Neuronal stem cell (in vitro differentiated cells): ENCODE data around the gene TSC22D4.

Source experiments
- DNase-seq: peaks from one replicate; pipeline ENCODE4 v3.0.0-alpha.2; 2013; ENCODE audit warnings: low spot score
- H2AFZ ChIP-seq: one replicate; pipeline ENCODE4 v1.6.1; 2013; ENCODE audit warnings: mild to moderate bottlenecking, low read length, inconsistent platforms
- H2AK5ac ChIP-seq: 2 replicates; pipeline ENCODE4 v1.6.1; 2013; ENCODE audit warnings: low read depth, mild to moderate bottlenecking, inconsistent platforms, low read length, moderate library complexity, mixed read lengths
- H2BK120ac ChIP-seq: 2 replicates; pipeline ENCODE4 v1.6.1; 2013; ENCODE audit warnings: low read depth, mild to moderate bottlenecking, inconsistent platforms, low read length, moderate library complexity, mixed read lengths
- H2BK12ac ChIP-seq: one replicate; pipeline ENCODE4 v1.6.1; 2013; ENCODE audit warnings: low read length, inconsistent platforms
- H2BK15ac ChIP-seq: 2 replicates; pipeline ENCODE4 v1.6.1; 2013; ENCODE audit warnings: mild to moderate bottlenecking, low read length, inconsistent platforms, mixed read lengths
- H2BK5ac ChIP-seq: one replicate; pipeline ENCODE4 v1.6.1; 2013; ENCODE audit warnings: inconsistent platforms, mild to moderate bottlenecking, low read length, moderate library complexity
- H3K14ac ChIP-seq: one replicate; pipeline ENCODE4 v1.6.1; 2013; ENCODE audit warnings: low read length, inconsistent platforms
- H3K18ac ChIP-seq: 2 replicates; pipeline ENCODE4 v1.6.1; 2013; ENCODE audit warnings: low read length, inconsistent platforms
- H3K23ac ChIP-seq: 2 replicates; pipeline ENCODE4 v1.6.1; 2013; ENCODE audit warnings: low read depth, mild to moderate bottlenecking, mixed read lengths, low read length, inconsistent platforms; ENCODE audit not compliant: poor library complexity
- H3K27ac ChIP-seq: replicated peaks from 3 replicates; pipeline ENCODE4 v1.5.1; 2013; ENCODE audit warnings: low read length, inconsistent platforms
- H3K27me3 ChIP-seq, 3 experiments: 2 replicates each; pipeline ENCODE4 v1.6.1; 2013; ENCODE audit warnings: low read length in 3 of 3, mild to moderate bottlenecking in 2 of 3, inconsistent platforms in 1 of 3, low read depth in 1 of 3, mixed read lengths in 1 of 3, moderate library complexity in 1 of 3; ENCODE audit not compliant: control insufficient read depth in 3 of 3, insufficient read depth in 3 of 3
- H3K36me3 ChIP-seq, 2 donors: replicated peaks in 1 of 2; 2 replicates each; pipeline ENCODE4 v1.6.1; 2013; ENCODE audit warnings: low read length in 2 of 2; ENCODE audit not compliant: control insufficient read depth in 2 of 2, insufficient read depth in 2 of 2
- H3K4ac ChIP-seq: 2 replicates; pipeline ENCODE4 v1.6.1; 2013; ENCODE audit warnings: inconsistent platforms, mild to moderate bottlenecking, low read length, moderate library complexity
- H3K4me1 ChIP-seq, 2 donors: 1 replicate in 1 of 2; 2 replicates in 1 of 2; pipeline ENCODE4 v1.6.1; 2013; ENCODE audit warnings: low read length in 2 of 2, low read depth in 1 of 2; ENCODE audit not compliant: control insufficient read depth in 2 of 2, insufficient read depth in 1 of 2
- H3K4me2 ChIP-seq: one replicate; pipeline ENCODE4 v1.6.1; 2013; ENCODE audit warnings: mild to moderate bottlenecking, low read length, inconsistent platforms; ENCODE audit not compliant: insufficient read depth, poor library complexity, severe bottlenecking
- H3K4me3 ChIP-seq, 2 donors: 2 replicates each; pipeline ENCODE4 v1.5.1; 2013; ENCODE audit warnings: low read length in 2 of 2, mild to moderate bottlenecking in 2 of 2, inconsistent platforms in 1 of 2, moderate library complexity in 1 of 2
- H3K79me1 ChIP-seq: one replicate; pipeline ENCODE4 v1.6.1; 2013; ENCODE audit warnings: low read depth, mild to moderate bottlenecking, inconsistent platforms, low read length, moderate library complexity
- H3K9ac ChIP-seq: one replicate; pipeline ENCODE4 v1.6.1; 2013; ENCODE audit warnings: mild to moderate bottlenecking, low read depth, low read length, inconsistent platforms; ENCODE audit not compliant: poor library complexity
- H3K9me3 ChIP-seq, 2 donors: replicated peaks in 1 of 2; 2 replicates each; pipeline versions ENCODE3 to v1.6.1; 2013; ENCODE audit warnings: low read length in 2 of 2, mild to moderate bottlenecking in 2 of 2, inconsistent platforms in 1 of 2, low read depth in 1 of 2, mixed read lengths in 1 of 2, moderate library complexity in 1 of 2; ENCODE audit not compliant: control insufficient read depth in 2 of 2, insufficient read depth in 1 of 2
- H4K8ac ChIP-seq: one replicate; pipeline ENCODE4 v1.6.1; 2013; ENCODE audit warnings: low read depth, mild to moderate bottlenecking, inconsistent platforms, low read length, moderate library complexity
- H4K91ac ChIP-seq: one replicate; pipeline ENCODE4 v1.6.1; 2013; ENCODE audit warnings: low read length, low read depth, mild to moderate bottlenecking, inconsistent platforms; ENCODE audit not compliant: poor library complexity
- WGBS, 2 donors: extraction: QIAGEN DNeasy Blood & Tissue Kit; methylation state at CpG; one replicate each; pipeline ENCODE4 v1.1.7; 2013; ENCODE audit warnings: missing lambda C conversion rate in 2 of 2, mixed read lengths in 1 of 2; ENCODE audit not compliant: insufficient read length in 2 of 2, insufficient replicate concordance in 1 of 2; ENCODE audit errors: extremely low coverage in 2 of 2; 5-methylcytosine and 5-hydroxymethylcytosine counted together

Gene TSC22D4

DNA sequence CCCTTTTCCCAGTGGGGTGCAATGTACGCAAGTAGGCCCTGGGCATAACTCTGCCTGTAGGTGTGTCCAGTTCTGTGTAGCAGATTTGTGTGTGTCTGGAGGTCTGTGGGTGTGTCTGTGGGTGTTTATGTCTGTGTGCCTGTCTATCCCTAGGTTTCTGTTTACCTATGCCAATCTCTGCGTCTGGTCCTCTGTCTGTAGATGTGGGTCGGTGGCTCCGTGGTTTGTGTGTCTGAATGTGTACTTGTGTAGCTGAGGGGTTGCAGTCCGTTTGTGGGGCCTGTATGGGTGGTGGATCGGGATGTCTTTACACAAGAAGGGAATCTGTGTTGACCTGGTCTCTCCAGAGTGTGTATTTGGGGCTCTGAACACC is 5.6 kb upstream of the TSC22D4 start:
- no peak overlapping the region for H2BK12ac ChIP-seq
- H4K8ac ChIP-seq, result no peak overlapping the region
- no peak for DNase-seq
- peak overlapping the region; percentile 67 for H2AK5ac ChIP-seq
- H3K4me2 ChIP-seq, result no peak overlapping the region
- H3K27me3 ChIP-seq, result no peaks in the 10 kb centered on the region
- WGBS, 2 donors, result no CpG with 5 or more reads among the region's 6 CpGs
- no peaks in the 10 kb centered on the region for H3K9me3 ChIP-seq
- H3K23ac ChIP-seq, result no peak overlapping the region
- H3K4ac ChIP-seq, result no peak overlapping the region
- H3K9ac ChIP-seq, result no peak overlapping the region
- peaks cover 10% of the 10 kb centered on the region for H3K79me1 ChIP-seq
- H2AFZ ChIP-seq, result no peak overlapping the region
- peak overlapping the region; percentile 71 for H2BK5ac ChIP-seq
- peaks cover 0 to 4% of the 10 kb centered on the region in 2 donors for H3K36me3 ChIP-seq
- no peak overlapping the region for H2BK120ac ChIP-seq
- peak overlapping the region; percentile 46 for H2BK15ac ChIP-seq
- no peak overlapping the region for H3K27ac ChIP-seq
- no peak overlapping the region for H3K18ac ChIP-seq
- peaks cover 31 to 33% of the 10 kb centered on the region in 2 donors for H3K4me1 ChIP-seq
- H3K4me3 ChIP-seq, result peak overlapping the region in 1 of 2 donors; percentile 72
- no peak overlapping the region for H3K14ac ChIP-seq
- H4K91ac ChIP-seq, result no peak overlapping the region

DNA sequence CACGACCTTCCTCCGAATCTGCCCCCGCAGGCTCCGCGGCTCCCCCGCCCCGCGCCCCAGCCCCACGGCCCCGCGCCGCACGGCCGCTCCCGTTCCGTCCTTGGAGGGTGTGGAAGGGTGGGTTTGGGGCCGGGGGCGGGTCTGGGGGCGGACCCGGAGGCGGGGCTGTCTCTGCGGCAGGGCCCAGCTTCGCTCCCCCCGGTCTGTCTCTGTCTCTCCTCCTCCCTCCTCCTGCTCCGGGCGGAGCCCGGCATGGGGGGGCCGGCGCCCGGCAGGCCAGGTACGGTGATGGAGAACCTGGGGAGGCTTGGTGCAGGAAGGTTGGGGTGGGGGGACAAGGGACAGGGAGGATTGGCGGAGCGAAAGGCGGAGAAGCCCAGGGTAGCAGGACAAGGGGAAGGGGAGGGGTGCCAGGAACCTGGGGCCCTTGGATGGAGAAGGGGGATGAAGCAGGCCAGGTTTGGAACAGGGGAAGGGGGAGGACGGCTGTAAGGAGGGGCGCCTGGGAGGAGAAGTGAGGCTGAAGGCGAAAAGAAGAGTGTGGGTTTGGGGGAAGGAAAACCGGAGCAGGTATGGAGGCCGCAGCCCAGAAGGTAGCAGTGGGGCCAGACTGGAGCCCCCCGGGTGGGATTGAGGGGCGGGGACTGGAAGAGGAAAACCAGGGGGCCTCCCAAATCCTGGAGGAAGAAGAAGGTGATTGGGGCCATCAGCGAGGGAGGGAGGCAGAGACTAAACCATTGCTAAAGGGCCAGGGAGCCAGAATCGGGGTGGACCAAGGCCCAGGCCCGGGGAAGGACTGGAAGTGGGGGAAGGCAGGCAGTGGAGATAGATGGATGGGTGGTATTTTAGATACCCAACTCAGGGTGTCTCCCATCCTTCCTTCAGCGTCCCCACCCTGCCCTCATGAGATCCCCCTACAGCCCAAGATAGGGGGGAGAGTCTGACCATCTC is 5.0 kb upstream of the TSC22D4 start, which contains the start of gene NYAP1:
Gene NYAP1, plus strand, starts transcription at position 206 of the 951 bp plus-strand sequence. CDS start 1,385 bp downstream, outside the sequence.
- Histone ChIP-seq H3K79me1 (peaks cover 10% of the 10 kb centered on the region), H2BK12ac (no peak within 1 kb of the TSS), H2AK5ac (peak within 1 kb of the TSS; percentile 82), H3K4me2 (peak within 1 kb of the TSS; percentile 75), H3K14ac (peak within 1 kb of the TSS; percentile 71), H3K36me3 (peaks cover 0 to 4% of the 10 kb centered on the region in 2 donors), H3K4me1 (peaks cover 27% of the 10 kb centered on the region in 2 donors), H3K18ac (peak within 1 kb of the TSS; percentile 91), H3K27ac (no peak within 1 kb of the TSS), H3K4ac (no peak within 1 kb of the TSS), H4K91ac (no peak within 1 kb of the TSS), H3K23ac (peak within 1 kb of the TSS; percentile 89), H4K8ac (peak within 1 kb of the TSS; percentile 48), H3K4me3 (peak within 1 kb of the TSS; percentile 72 to 92), H2BK15ac (peak within 1 kb of the TSS; percentile 98), H2AFZ (peak within 1 kb of the TSS; percentile 97), H2BK120ac (peak within 1 kb of the TSS; percentile 94), H2BK5ac (peak within 1 kb of the TSS; percentile 71), H3K9ac (peak within 1 kb of the TSS; percentile 93), H3K27me3 (no peaks in the 10 kb centered on the region), H3K9me3 (no peaks in the 10 kb centered on the region)
- no CpG with 5 or more reads among the region's 45 CpGs for WGBS, 2 donors
- DNase-seq, result peak; percentile 57

DNA sequence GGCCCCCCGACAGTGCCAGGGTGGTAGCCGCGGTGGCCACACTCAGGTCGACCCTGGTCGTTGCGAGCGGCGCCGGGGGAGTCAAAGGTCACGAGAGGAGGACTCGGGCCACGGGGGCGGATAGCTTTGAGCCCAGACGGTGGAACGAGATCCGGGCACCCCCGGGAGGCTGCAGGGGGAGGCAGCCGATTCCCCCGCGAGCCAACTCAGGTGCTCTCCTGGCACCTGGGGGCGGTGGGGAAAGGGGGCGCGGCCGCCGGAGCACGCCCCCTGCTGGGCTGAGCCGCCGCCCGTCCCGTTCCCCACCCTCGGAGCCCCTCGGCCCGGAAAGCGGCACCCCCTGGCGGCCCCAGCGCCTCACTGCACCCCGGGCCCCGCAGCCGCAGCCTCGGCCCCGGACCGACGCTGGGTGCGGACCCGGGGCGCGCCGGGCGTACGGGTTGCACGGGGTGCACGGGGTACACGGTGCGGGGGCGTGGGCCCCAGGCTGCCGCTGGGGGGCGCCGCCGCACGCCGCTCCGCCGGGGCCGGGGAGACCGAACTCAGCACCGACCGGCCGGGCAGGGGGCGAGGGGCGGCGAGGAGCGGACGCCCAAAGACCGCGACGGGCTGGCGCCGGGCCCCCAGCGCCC is 4.2 kb upstream of the TSC22D4 start:
- H3K27ac ChIP-seq, result no peak overlapping the region
- peak overlapping the region; percentile 82 for H2AK5ac ChIP-seq
- no peak overlapping the region for H4K91ac ChIP-seq
- peak overlapping the region; percentile 66 for H2BK5ac ChIP-seq
- H3K18ac ChIP-seq, result peak overlapping the region; percentile 90
- peaks cover 26% of the 10 kb centered on the region in 2 donors for H3K4me1 ChIP-seq
- peak overlapping the region; percentile 71 for H3K14ac ChIP-seq
- H3K27me3 ChIP-seq, result no peaks in the 10 kb centered on the region
- H3K79me1 ChIP-seq, result peaks cover 12% of the 10 kb centered on the region
- no peak overlapping the region for H3K4ac ChIP-seq
- no peaks in the 10 kb centered on the region for H3K36me3 ChIP-seq
- peak overlapping the region; percentile 89 for H3K23ac ChIP-seq
- WGBS, 2 donors, result no CpG with 5 or more reads among the region's 79 CpGs
- peak overlapping the region; percentile 72 to 80 for H3K4me3 ChIP-seq
- H3K9me3 ChIP-seq, result no peaks in the 10 kb centered on the region
- H2BK120ac ChIP-seq, result no peak overlapping the region
- H3K9ac ChIP-seq, result peak overlapping the region; percentile 70
- H4K8ac ChIP-seq, result no peak overlapping the region
- peak overlapping the region; percentile 98 for H2BK15ac ChIP-seq
- H2BK12ac ChIP-seq, result no peak overlapping the region
- peak overlapping the region; percentile 69 for H3K4me2 ChIP-seq
- peak overlapping the region; percentile 97 for H2AFZ ChIP-seq
- DNase-seq, result peak; percentile 69

DNA sequence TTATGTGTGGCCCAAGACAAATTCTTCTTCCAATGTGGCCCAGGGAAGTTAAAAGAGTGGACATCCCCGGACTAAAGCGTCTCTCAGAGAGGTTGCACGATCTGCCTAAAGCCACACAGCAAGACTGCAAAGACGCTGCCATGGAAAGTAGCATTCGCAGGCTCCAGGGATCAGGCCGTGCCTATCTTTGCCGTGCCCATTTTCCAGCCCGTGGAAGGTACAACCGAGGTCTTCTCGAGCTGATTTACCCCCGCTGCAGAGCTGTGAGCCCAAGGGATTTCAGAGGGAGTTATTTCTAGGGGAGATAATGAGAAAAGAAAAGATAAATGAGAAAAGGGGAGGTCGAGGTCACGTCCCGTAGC is 3.7 kb upstream of the TSC22D4 start:
- H2BK5ac ChIP-seq, result no peak overlapping the region
- H2AK5ac ChIP-seq, result peak overlapping the region; percentile 82
- H2BK15ac ChIP-seq, result peak overlapping the region; percentile 24
- H2BK120ac ChIP-seq, result no peak overlapping the region
- H3K4me2 ChIP-seq, result peak overlapping the region; percentile 69
- H4K91ac ChIP-seq, result no peak overlapping the region
- H3K4ac ChIP-seq, result no peak overlapping the region
- H3K27me3 ChIP-seq, result no peaks in the 10 kb centered on the region
- no peak overlapping the region for H4K8ac ChIP-seq
- no peak overlapping the region for H3K27ac ChIP-seq
- no peaks in the 10 kb centered on the region for H3K36me3 ChIP-seq
- H3K9ac ChIP-seq, result no peak overlapping the region
- peaks cover 23 to 26% of the 10 kb centered on the region in 2 donors for H3K4me1 ChIP-seq
- H2AFZ ChIP-seq, result peak overlapping the region; percentile 97
- peak overlapping the region; percentile 89 for H3K23ac ChIP-seq
- no peak overlapping the region for H2BK12ac ChIP-seq
- peak overlapping the region; percentile 72 to 80 for H3K4me3 ChIP-seq
- no peak for DNase-seq
- no peaks in the 10 kb centered on the region for H3K9me3 ChIP-seq
- WGBS, 2 donors, result no CpG with 5 or more reads among the region's 14 CpGs
- peaks cover 12% of the 10 kb centered on the region for H3K79me1 ChIP-seq
- peak overlapping the region; percentile 24 for H3K18ac ChIP-seq
- no peak overlapping the region for H3K14ac ChIP-seq
